ENCODE results near the gene APOBEC3C. TPM values are rescaled to one million over a fixed set of nuclear protein-coding genes. Genes with fewer than 3 reads are reported as not detected.

Gene APOBEC3C
- total RNA-seq, 1 experiment from 2014 or later, result 32.1 TPM

GRCh38 chr22:39029227-39029626, 15.2 kb downstream of the APOBEC3C start:
- no peak overlapping the region for H2BK12ac ChIP-seq (ENCODE audit: insufficient read length, low read depth, low read length)
- H3T11ph ChIP-seq (ENCODE audit: low read length), result no peak overlapping the region
- no peak overlapping the region for H3K18ac ChIP-seq (ENCODE audit: insufficient read length, low read depth, low read length)
- Mint-ChIP-seq H3K4me3 (no peak overlapping the region), H3K4me1 (peaks cover 36 to 52% of the 10 kb centered on the region in 2 experiments), H3K9me3 (no peaks in the 10 kb centered on the region; a peak in 1 of 5 replicates), H3K27ac (peak overlapping the region in 1 of 3 experiments; percentile 74; a peak in 1 of 7 replicates), H3K27me3 (ENCODE audit: low read depth) (no peaks in the 10 kb centered on the region), H3K36me3 (ENCODE audit: insufficient read depth in 1 of 3, low read depth in 3 of 3) (peaks cover 0 to 23% (median 17%) of the 10 kb centered on the region in 3 experiments)
- no peak overlapping the region for H3K56ac ChIP-seq (ENCODE audit: insufficient read length, low read depth, low read length)
- H3K9ac ChIP-seq (ENCODE audit: extremely low read depth, insufficient read length, low read length), result no peak overlapping the region
- H3K4me1 ChIP-seq (ENCODE audit: insufficient read depth, low read length), result no peaks in the 10 kb centered on the region; the same call in 1 of the 2 replicates
- H2BK120ac ChIP-seq (ENCODE audit: low read depth, low read length, poor library complexity, severe bottlenecking), result no peak overlapping the region
- H2AK5ac ChIP-seq (ENCODE audit: insufficient read length, low read length), result no peak overlapping the region
- peak; percentile 20 for DNase-seq
- no peak overlapping the region for H3K4ac ChIP-seq (ENCODE audit: low read depth, low read length)
- H2BK15ac ChIP-seq (ENCODE audit: low read depth, low read length), result no peak overlapping the region
- no peaks in the 10 kb centered on the region for H3K23me2 ChIP-seq (ENCODE audit: insufficient read length, low read depth, low read length, poor library complexity, severe bottlenecking)
- H3K27me3 ChIP-seq (ENCODE audit: insufficient read depth, low read length), result no peaks in the 10 kb centered on the region
- H4K5ac ChIP-seq (ENCODE audit: insufficient read length, low read depth, low read length), result no peak overlapping the region
- H4K8ac ChIP-seq (replicated peaks; ENCODE audit: insufficient read length, low read depth, low read length), result no peak overlapping the region
- no peak overlapping the region for H3K27ac ChIP-seq (ENCODE audit: insufficient read length, low read depth, low read length)
- H4K91ac ChIP-seq (ENCODE audit: insufficient read length, low read depth, low read length), result no peak overlapping the region
- no CpG with 5 or more reads among the region's 13 CpGs for WGBS (ENCODE audit: extremely low coverage, insufficient read length, low lambda C conversion rate)
- H3K79me1 ChIP-seq (ENCODE audit: insufficient read depth, low read depth, low read length, poor library complexity, severe bottlenecking), result no peaks in the 10 kb centered on the region
- H3K79me2 ChIP-seq (ENCODE audit: insufficient read depth, low read length), result no peaks in the 10 kb centered on the region
- H2AFZ ChIP-seq (ENCODE audit: low read length), result no peak overlapping the region
- H2BK5ac ChIP-seq (ENCODE audit: insufficient read length, low read length), result no peak overlapping the region
- H3K14ac ChIP-seq (ENCODE audit: insufficient read depth, low read length), result no peak overlapping the region; the same call in 1 of the 2 replicates
- H3K9me3 ChIP-seq (ENCODE audit: control insufficient read depth, low read depth, low read length), result no peaks in the 10 kb centered on the region
- no peak overlapping the region for H3K4me2 ChIP-seq (ENCODE audit: insufficient read depth, insufficient read length, low read length)
- H3K23ac ChIP-seq (ENCODE audit: insufficient read length, low read depth, low read length), result no peak overlapping the region
- no peak overlapping the region for H2BK20ac ChIP-seq (ENCODE audit: low read depth, low read length, poor library complexity, severe bottlenecking)
- H4K20me1 ChIP-seq (ENCODE audit: control insufficient read depth, insufficient read depth, insufficient read length), result no peaks in the 10 kb centered on the region
- TF ChIP-seq CTCF (conservative IDR thresholded peaks at IDR 0.05), result no peak
